Heart left ventricle (tissue), 16 donors: ENCODE measurements around the gene PTPRD. TPM values are rescaled to one million over a fixed set of nuclear protein-coding genes. Genes with fewer than 3 reads are reported as not detected.

ENCODE experiments used
- ATAC-seq, 4 donors: fragments of 200-7000 bp; cut with Tn5 transposase; one replicate each; pipeline ENCODE4 v1.9.1; 2020 to 2022; ENCODE audit warnings: moderate library complexity in 4 of 4, mild to moderate bottlenecking in 3 of 4, moderate number of reproducible peaks in 1 of 4
- DNase-seq, 5 donors: peaks; one replicate each; pipeline ENCODE4 v3.0.0-alpha.2; 2020
- H3K27ac ChIP-seq, 12 donors: fragments of 200-600 bp; sonication (generic) in 4 of 12; one replicate each; pipeline versions ENCODE4 v1.5.0 to v1.8.0; 2016 to 2022; ENCODE audit warnings: mild to moderate bottlenecking in 2 of 12
- H3K27me3 ChIP-seq, 9 donors: fragments of 200-600 bp; sonication (generic) in 2 of 9; one replicate each; pipeline versions ENCODE4 v1.5.1 to v1.8.0; 2016 to 2022; ENCODE audit warnings: mild to moderate bottlenecking in 3 of 9
- H3K36me3 ChIP-seq, 9 donors: fragments of 200-600 bp; sonication (generic) in 2 of 9; one replicate each; pipeline versions ENCODE4 v1.5.0 to v1.8.0; 2018 to 2022; ENCODE audit warnings: mild to moderate bottlenecking in 2 of 9
- H3K4me1 ChIP-seq, 12 donors: fragments of 200-600 bp; sonication (generic) in 4 of 12; one replicate each; pipeline versions ENCODE4 v1.5.0 to v1.8.0; 2016 to 2022; ENCODE audit warnings: mild to moderate bottlenecking in 3 of 12
- H3K4me3 ChIP-seq, 12 donors: fragments of 200-600 bp; sonication (generic) in 4 of 12; one replicate each; pipeline versions ENCODE4 v1.5.0 to v1.8.0; 2017 to 2022; ENCODE audit warnings: mild to moderate bottlenecking in 9 of 12, moderate library complexity in 4 of 12
- H3K9me3 ChIP-seq, 12 donors: fragments of 200-600 bp; sonication (generic) in 4 of 12; one replicate each; pipeline versions ENCODE4 v1.5.0 to v1.8.0; 2016 to 2022; ENCODE audit warnings: mild to moderate bottlenecking in 1 of 12
- CTCF ChIP-seq, 12 donors: fragments of 200-600 bp; sonication (generic) in 4 of 12; IDR thresholded peaks; one replicate each; pipeline versions ENCODE4 v1.5.0 to v1.8.0; 2018 to 2022; ENCODE audit warnings: antibody characterized with exemption in 12 of 12, mild to moderate bottlenecking in 5 of 12
- POLR2A ChIP-seq, 2 donors: fragments of 450-650 bp; IDR thresholded peaks; one replicate each; pipeline ENCODE4 v1.6.1; 2017; ENCODE audit warnings: antibody characterized with exemption in 2 of 2, mild to moderate bottlenecking in 2 of 2, moderate library complexity in 2 of 2
- WGBS, 4 donors: extraction: QIAGEN DNeasy Blood & Tissue Kit in 2 of 4; methylation state at CpG; one replicate each; pipeline versions ENCODE4 v1.1.5 to v1.1.7; 2013 to 2018; 5-methylcytosine and 5-hydroxymethylcytosine counted together
- intact Hi-C, 10 donors: fragments of 100-400 bp; cut with DNase I; formaldehyde crosslinking; loops; one replicate each; pipeline versions ENCODE4 v1.11.1 to v1.14.2; 2022
- polyA plus RNA-seq, 2 donors: library from polyadenylated mRNA; stranded (reverse); fragments of 200-250 nt; gene quantifications; one replicate each; pipeline ENCODE4 v1.2.3, GENCODE V29; 2013
- total RNA-seq, 9 donors: library from RNA; depleted of rRNA in 2 of 9; stranded (reverse); fragments of >200 nt in 2 of 9; fragmentation: NEBNext Ultra II Directional in 3 of 9; extraction: Animal tissue kit (Norgen Biotek cat#: 25700) in 3 of 9; gene quantifications; one replicate each; pipeline versions ENCODE4 v1.1.0 to v1.2.4, GENCODE V29; 2016 to 2023
- donor health status: ischemic (EF 13 %, LVEDD 7.1; RV severe dilation, severe dysfunction).
- donor health status: healthy with polysubstance abuse.
- donor health status: DM: no; HTN: yes; CAD: no.
- donor health status: DM: no; HTN: no; CAD: no.
- donor health status: ischemic (EF 25% LVEDD 6.9; RV normal size, moderate dysfunction).
- donor health status: ischemic (EF 25% LVEDD 5.7; RV mildly dilated, moderate dysfunction).
- donor health status: healthy.
- donor health status: DM: yes; HTN: yes; CAD: no.
- donor health status: ischemic (EF 35%, LVEDD 5.7; RV mildly dilated, moderate dysfunction).
- donor health status: nonischemic (EF 11% LVEDD 7.7; RV severe dilation, severe dysfunction).
- donor health status: DM: yes; HTN: yes; CAD: no.
- donor health status: PGD.
- donor health status: ischemic (EF 29% LVEDD 5.4; RV normal size, mild dysfunction).
- donor health status: nonischemic (EF 23%, LVEDD 6.1; RV moderate dilation, normal function).

The PTPRD gene
- total and polyA plus RNA-seq, 11 donors: 1.4 to 25.3 (median 15.1) TPM

GRCh38 chr9:10282084-10282483 lies 330.7 kb downstream of the PTPRD start:
- no peaks in the 10 kb centered on the region for H3K4me1 ChIP-seq
- intact Hi-C loops: no loop called here

GRCh38 chr9:10274988-10275387 lies 337.8 kb downstream of the PTPRD start:
- no peak for ATAC-seq
- intact Hi-C loops: loop anchor here in 1 of 10 donors (5.0 kb wide), 1 partner anchor 213 kb away; no protein-coding TSS in a partner anchor

More at GRCh38 chr9:10282084-10282483, 330.7 kb downstream of the PTPRD start:
- ATAC-seq (no peak), DNase-seq (no peak)
- H3K9me3 ChIP-seq: no peaks in the 10 kb centered on the region
- H3K27me3 ChIP-seq: no peaks in the 10 kb centered on the region
- no peaks in the 10 kb centered on the region for H3K36me3 ChIP-seq
- TF ChIP-seq POLR2A (IDR thresholded peaks at IDR 0.05) (no peak), CTCF (IDR thresholded peaks at IDR 0.05) (no peak)
- H3K4me3 ChIP-seq: no peak overlapping the region
- no peak overlapping the region for H3K27ac ChIP-seq
- 52 to 62% (median 57%) methylated on average over 2 of the region's 2 CpGs for WGBS, 4 donors

GRCh38 chr9:10274175-10274574 lies 338.6 kb downstream of the PTPRD start:
- Histone ChIP-seq H3K4me1 (peaks cover 0 to 7% (median 0%) of the 10 kb centered on the region in 12 donors), H3K9me3 (no peaks in the 10 kb centered on the region), H3K27me3 (no peaks in the 10 kb centered on the region), H3K27ac (peak overlapping the region in 1 of 12 donors; percentile 22), H3K4me3 (no peak overlapping the region), H3K36me3 (no peaks in the 10 kb centered on the region)
- no peak for DNase-seq
- intact Hi-C loops: loop anchor here in 1 of 10 donors (5.0 kb wide), 1 partner anchor 212 kb away; no protein-coding TSS in a partner anchor
- peak in 3 of 4 donors; percentile 61 to 75 (median 71) for ATAC-seq
- TF ChIP-seq CTCF (IDR thresholded peaks at IDR 0.05): no peak
- no peak for TF ChIP-seq POLR2A (IDR thresholded peaks at IDR 0.05)
- WGBS, 4 donors: 3 to 10% (median 6%) methylated on average over 4 of the region's 4 CpGs

More at GRCh38 chr9:10274988-10275387, 337.8 kb downstream of the PTPRD start:
- TF ChIP-seq CTCF (IDR thresholded peaks at IDR 0.05): peak in 2 of 12 donors; percentile 19 to 21
- no peak for TF ChIP-seq POLR2A (IDR thresholded peaks at IDR 0.05)
- DNase-seq: no peak
- no peaks in the 10 kb centered on the region for H3K27me3 ChIP-seq
- H3K27ac ChIP-seq: no peak overlapping the region
- peaks cover 0 to 7% (median 0%) of the 10 kb centered on the region in 12 donors for H3K4me1 ChIP-seq
- H3K36me3 ChIP-seq: no peaks in the 10 kb centered on the region
- H3K9me3 ChIP-seq: no peaks in the 10 kb centered on the region
- WGBS, 4 donors: 65 to 73% (median 67%) methylated on average over 1 of the region's 1 CpG
- no peak overlapping the region for H3K4me3 ChIP-seq

- ATAC-seq (no peak), DNase-seq (no peak)
- Histone ChIP-seq H3K9me3 (no peaks in the 10 kb centered on the region), H3K27me3 (no peaks in the 10 kb centered on the region), H3K27ac (no peak overlapping the region), H3K36me3 (no peaks in the 10 kb centered on the region), H3K4me3 (no peak overlapping the region), H3K4me1 (peaks cover 0 to 7% (median 0%) of the 10 kb centered on the region in 12 donors)
- intact Hi-C loops: loop anchor here in 1 of 10 donors (5.0 kb wide), 1 partner anchor 211 kb away; no protein-coding TSS in a partner anchor
- TF ChIP-seq CTCF (IDR thresholded peaks at IDR 0.05): no peak
- no peak for TF ChIP-seq POLR2A (IDR thresholded peaks at IDR 0.05)
Observed at GRCh38 chr9:10272830-10273229, 340.0 kb downstream of the PTPRD start.
